ENCODE results near the gene SDK1.

- TF ChIP-seq EGR1 (IDR thresholded peaks at IDR 0.05; ENCODE audit: borderline replicate concordance, low read depth, low read length), result no peak
- TF ChIP-seq RXRA (IDR thresholded peaks at IDR 0.05; ENCODE audit: insufficient read depth, low read depth, low read length), result no peak
- no peak for TF ChIP-seq EZH2 (IDR thresholded peaks at IDR 0.05; ENCODE audit: low read depth, low read length, severe bottlenecking)
- no peak for TF ChIP-seq ATF3 (IDR thresholded peaks at IDR 0.05; ENCODE audit: insufficient read depth, low read depth, low read length)
- TF ChIP-seq JUN (IDR thresholded peaks at IDR 0.05; ENCODE audit: low read depth, low read length), result no peak
- TF ChIP-seq, protein P1, sequence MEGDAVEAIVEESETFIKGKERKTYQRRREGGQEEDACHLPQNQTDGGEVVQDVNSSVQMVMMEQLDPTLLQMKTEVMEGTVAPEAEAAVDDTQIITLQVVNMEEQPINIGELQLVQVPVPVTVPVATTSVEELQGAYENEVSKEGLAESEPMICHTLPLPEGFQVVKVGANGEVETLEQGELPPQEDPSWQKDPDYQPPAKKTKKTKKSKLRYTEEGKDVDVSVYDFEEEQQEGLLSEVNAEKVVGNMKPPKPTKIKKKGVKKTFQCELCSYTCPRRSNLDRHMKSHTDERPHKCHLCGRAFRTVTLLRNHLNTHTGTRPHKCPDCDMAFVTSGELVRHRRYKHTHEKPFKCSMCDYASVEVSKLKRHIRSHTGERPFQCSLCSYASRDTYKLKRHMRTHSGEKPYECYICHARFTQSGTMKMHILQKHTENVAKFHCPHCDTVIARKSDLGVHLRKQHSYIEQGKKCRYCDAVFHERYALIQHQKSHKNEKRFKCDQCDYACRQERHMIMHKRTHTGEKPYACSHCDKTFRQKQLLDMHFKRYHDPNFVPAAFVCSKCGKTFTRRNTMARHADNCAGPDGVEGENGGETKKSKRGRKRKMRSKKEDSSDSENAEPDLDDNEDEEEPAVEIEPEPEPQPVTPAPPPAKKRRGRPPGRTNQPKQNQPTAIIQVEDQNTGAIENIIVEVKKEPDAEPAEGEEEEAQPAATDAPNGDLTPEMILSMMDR (IDR thresholded peaks at IDR 0.05; ENCODE audit: control extremely low read depth in 1 of 3, insufficient read depth in 1 of 3, low read depth in 1 of 3, low read length in 3 of 3), result no peak
- TF ChIP-seq CTBP2 (IDR thresholded peaks at IDR 0.05; ENCODE audit: borderline replicate concordance, insufficient read depth, insufficient read length, low read length), result no peak
- TF ChIP-seq BRCA1 (IDR thresholded peaks at IDR 0.05; ENCODE audit: low read depth, low read length), result no peak
- no peak for TF ChIP-seq POLR2A (IDR thresholded peaks at IDR 0.05; ENCODE audit: control extremely low read depth in 1 of 2, low read depth in 2 of 2, low read length in 2 of 2)
- TF ChIP-seq CBX5 (IDR thresholded peaks at IDR 0.05; ENCODE audit: low read depth, low read length), result no peak
- no peak for TF ChIP-seq MAX (IDR thresholded peaks at IDR 0.05)
- TF ChIP-seq CEBPB (IDR thresholded peaks at IDR 0.05; ENCODE audit: low read depth, low read length), result no peak
- TF ChIP-seq HDAC2 (IDR thresholded peaks at IDR 0.05; ENCODE audit: borderline replicate concordance in 1 of 2, low read depth in 2 of 2, low read length in 2 of 2), result no peak
These were observed 765.8 kb downstream of the SDK1 start for GRCh38 chr7:4066626-4067475.
